ENCODE results near the gene MCTP1. TPM values are rescaled to one million over a fixed set of nuclear protein-coding genes. Genes with fewer than 3 reads are reported as not detected.

Gene MCTP1
- total and polyA plus RNA-seq, 10 of the 15 experiments (the other 5 are each of a cell fraction or from before 2014, with no cell fraction given) = 12.6 to 45.9 (median 18.8) TPM

DNA sequence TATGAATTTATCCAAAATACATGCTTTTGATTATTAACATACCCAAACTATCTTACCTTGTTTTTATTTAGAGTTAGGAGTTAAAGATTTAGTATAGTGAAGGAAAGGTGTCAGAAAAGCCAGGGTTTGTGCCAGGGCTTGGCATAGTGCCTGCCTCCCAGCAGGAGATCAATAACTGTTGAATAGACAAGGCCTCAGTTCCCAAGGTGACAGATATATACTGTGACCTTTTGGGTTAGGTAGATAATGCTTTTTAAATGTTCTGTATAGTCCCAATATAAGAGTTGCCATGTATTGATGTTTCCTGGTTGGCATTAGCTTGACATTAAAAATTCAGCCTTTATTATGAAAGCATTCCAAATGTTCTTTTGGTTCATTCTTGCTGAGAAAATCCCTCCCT is 121.8 kb downstream of the MCTP1 start:
- ChIA-PET RAD21 (ENCODE audit: unreplicated experiment) (no interaction called here), CTCF (no interaction called here), POLR2A (no interaction called here), SMC1A (ENCODE audit: uncharacterized antibody, unreplicated experiment) (no interaction called here)
- H3K4me3 ChIP-seq = no peak overlapping the region
- no peak overlapping the region for H3K27ac ChIP-seq (ENCODE audit: control insufficient read depth, insufficient read depth)
- TF ChIP-seq RFX5 (IDR thresholded peaks at IDR 0.05; ENCODE audit: low read depth, low read length) (no peak), RB1 (IDR thresholded peaks at IDR 0.05; ENCODE audit: borderline replicate concordance) (no peak), RELA (IDR thresholded peaks at IDR 0.05; ENCODE audit: borderline replicate concordance, partially characterized antibody) (no peak), SREBF2 (IDR thresholded peaks at IDR 0.05; ENCODE audit: low read length) (no peak), STAT1 (conservative IDR thresholded peaks at IDR 0.05) (no peak), BACH1 (IDR thresholded peaks at IDR 0.05; ENCODE audit: borderline replicate concordance) (no peak), IKZF1 (conservative IDR thresholded peaks at IDR 0.05) (no peak), ZZZ3 (IDR thresholded peaks at IDR 0.05; ENCODE audit: control insufficient read depth, insufficient read length, low read depth) (no peak), CHD4 (IDR thresholded peaks at IDR 0.05) (no peak), GATAD2B (conservative IDR thresholded peaks at IDR 0.05; ENCODE audit: low read depth) (no peak), NR2F1 (conservative IDR thresholded peaks at IDR 0.05) (no peak)
- TF ChIP-seq, protein P1, sequence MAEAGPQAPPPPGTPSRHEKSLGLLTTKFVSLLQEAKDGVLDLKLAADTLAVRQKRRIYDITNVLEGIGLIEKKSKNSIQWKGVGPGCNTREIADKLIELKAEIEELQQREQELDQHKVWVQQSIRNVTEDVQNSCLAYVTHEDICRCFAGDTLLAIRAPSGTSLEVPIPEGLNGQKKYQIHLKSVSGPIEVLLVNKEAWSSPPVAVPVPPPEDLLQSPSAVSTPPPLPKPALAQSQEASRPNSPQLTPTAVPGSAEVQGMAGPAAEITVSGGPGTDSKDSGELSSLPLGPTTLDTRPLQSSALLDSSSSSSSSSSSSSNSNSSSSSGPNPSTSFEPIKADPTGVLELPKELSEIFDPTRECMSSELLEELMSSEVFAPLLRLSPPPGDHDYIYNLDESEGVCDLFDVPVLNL (IDR thresholded peaks at IDR 0.05; ENCODE audit: low read depth, low read length) = no peak
- TF ChIP-seq, protein P2, sequence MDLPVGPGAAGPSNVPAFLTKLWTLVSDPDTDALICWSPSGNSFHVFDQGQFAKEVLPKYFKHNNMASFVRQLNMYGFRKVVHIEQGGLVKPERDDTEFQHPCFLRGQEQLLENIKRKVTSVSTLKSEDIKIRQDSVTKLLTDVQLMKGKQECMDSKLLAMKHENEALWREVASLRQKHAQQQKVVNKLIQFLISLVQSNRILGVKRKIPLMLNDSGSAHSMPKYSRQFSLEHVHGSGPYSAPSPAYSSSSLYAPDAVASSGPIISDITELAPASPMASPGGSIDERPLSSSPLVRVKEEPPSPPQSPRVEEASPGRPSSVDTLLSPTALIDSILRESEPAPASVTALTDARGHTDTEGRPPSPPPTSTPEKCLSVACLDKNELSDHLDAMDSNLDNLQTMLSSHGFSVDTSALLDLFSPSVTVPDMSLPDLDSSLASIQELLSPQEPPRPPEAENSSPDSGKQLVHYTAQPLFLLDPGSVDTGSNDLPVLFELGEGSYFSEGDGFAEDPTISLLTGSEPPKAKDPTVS (IDR thresholded peaks at IDR 0.05; ENCODE audit: low read depth, low read length) = no peak
- TF ChIP-seq, protein P3, sequence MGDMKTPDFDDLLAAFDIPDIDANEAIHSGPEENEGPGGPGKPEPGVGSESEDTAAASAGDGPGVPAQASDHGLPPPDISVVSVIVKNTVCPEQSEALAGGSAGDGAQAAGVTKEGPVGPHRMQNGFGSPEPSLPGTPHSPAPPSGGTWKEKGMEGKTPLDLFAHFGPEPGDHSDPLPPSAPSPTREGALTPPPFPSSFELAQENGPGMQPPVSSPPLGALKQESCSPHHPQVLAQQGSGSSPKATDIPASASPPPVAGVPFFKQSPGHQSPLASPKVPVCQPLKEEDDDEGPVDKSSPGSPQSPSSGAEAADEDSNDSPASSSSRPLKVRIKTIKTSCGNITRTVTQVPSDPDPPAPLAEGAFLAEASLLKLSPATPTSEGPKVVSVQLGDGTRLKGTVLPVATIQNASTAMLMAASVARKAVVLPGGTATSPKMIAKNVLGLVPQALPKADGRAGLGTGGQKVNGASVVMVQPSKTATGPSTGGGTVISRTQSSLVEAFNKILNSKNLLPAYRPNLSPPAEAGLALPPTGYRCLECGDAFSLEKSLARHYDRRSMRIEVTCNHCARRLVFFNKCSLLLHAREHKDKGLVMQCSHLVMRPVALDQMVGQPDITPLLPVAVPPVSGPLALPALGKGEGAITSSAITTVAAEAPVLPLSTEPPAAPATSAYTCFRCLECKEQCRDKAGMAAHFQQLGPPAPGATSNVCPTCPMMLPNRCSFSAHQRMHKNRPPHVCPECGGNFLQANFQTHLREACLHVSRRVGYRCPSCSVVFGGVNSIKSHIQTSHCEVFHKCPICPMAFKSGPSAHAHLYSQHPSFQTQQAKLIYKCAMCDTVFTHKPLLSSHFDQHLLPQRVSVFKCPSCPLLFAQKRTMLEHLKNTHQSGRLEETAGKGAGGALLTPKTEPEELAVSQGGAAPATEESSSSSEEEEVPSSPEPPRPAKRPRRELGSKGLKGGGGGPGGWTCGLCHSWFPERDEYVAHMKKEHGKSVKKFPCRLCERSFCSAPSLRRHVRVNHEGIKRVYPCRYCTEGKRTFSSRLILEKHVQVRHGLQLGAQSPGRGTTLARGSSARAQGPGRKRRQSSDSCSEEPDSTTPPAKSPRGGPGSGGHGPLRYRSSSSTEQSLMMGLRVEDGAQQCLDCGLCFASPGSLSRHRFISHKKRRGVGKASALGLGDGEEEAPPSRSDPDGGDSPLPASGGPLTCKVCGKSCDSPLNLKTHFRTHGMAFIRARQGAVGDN (IDR thresholded peaks at IDR 0.05) = no peak
- TF ChIP-seq, protein P4, sequence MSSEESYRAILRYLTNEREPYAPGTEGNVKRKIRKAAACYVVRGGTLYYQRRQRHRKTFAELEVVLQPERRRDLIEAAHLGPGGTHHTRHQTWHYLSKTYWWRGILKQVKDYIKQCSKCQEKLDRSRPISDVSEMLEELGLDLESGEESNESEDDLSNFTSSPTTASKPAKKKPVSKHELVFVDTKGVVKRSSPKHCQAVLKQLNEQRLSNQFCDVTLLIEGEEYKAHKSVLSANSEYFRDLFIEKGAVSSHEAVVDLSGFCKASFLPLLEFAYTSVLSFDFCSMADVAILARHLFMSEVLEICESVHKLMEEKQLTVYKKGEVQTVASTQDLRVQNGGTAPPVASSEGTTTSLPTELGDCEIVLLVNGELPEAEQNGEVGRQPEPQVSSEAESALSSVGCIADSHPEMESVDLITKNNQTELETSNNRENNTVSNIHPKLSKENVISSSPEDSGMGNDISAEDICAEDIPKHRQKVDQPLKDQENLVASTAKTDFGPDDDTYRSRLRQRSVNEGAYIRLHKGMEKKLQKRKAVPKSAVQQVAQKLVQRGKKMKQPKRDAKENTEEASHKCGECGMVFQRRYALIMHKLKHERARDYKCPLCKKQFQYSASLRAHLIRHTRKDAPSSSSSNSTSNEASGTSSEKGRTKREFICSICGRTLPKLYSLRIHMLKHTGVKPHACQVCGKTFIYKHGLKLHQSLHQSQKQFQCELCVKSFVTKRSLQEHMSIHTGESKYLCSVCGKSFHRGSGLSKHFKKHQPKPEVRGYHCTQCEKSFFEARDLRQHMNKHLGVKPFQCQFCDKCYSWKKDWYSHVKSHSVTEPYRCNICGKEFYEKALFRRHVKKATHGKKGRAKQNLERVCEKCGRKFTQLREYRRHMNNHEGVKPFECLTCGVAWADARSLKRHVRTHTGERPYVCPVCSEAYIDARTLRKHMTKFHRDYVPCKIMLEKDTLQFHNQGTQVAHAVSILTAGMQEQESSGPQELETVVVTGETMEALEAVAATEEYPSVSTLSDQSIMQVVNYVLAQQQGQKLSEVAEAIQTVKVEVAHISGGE (CRISPR knock-in tag; IDR thresholded peaks at IDR 0.05) = no peak
- TF ChIP-seq, protein P5, sequence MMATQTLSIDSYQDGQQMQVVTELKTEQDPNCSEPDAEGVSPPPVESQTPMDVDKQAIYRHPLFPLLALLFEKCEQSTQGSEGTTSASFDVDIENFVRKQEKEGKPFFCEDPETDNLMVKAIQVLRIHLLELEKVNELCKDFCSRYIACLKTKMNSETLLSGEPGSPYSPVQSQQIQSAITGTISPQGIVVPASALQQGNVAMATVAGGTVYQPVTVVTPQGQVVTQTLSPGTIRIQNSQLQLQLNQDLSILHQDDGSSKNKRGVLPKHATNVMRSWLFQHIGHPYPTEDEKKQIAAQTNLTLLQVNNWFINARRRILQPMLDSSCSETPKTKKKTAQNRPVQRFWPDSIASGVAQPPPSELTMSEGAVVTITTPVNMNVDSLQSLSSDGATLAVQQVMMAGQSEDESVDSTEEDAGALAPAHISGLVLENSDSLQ (IDR thresholded peaks at IDR 0.05) = no peak
- in situ Hi-C loops (cut with MboI) (no loop called here), intact Hi-C loops (cut with micrococcal nuclease; ENCODE audit: unreplicated experiment) (no loop called here)
- ATAC-seq (no peak), FAIRE-seq (no peak), DNase-seq (ENCODE audit: low read depth, low spot score) (no peak)
- no peaks in the 10 kb centered on the region for H3K36me3 ChIP-seq (ENCODE audit: control insufficient read depth in 2 of 2, insufficient read depth in 2 of 2, low read length in 1 of 2)
- H3K4me1 ChIP-seq (ENCODE audit: control insufficient read depth, insufficient read depth, low read length) = no peaks in the 10 kb centered on the region
- H3K79me2 ChIP-seq (ENCODE audit: control insufficient read depth, insufficient read depth, low read length) = no peaks in the 10 kb centered on the region
- H3K9me3 ChIP-seq (replicated peaks; ENCODE audit: control insufficient read depth, insufficient read depth, low read length) = no peaks in the 10 kb centered on the region
- no peaks in the 10 kb centered on the region; a peak in 1 of 4 replicates for H3K27me3 ChIP-seq (replicated peaks in 1 of 2; ENCODE audit: control insufficient read depth in 2 of 2, insufficient read depth in 2 of 2, low read length in 1 of 2)
- no peaks in the 10 kb centered on the region for H4K20me1 ChIP-seq (ENCODE audit: control insufficient read depth, insufficient read depth)
- H2AFZ ChIP-seq (ENCODE audit: control insufficient read depth, low read depth, low read length) = no peak overlapping the region
- H3K4me2 ChIP-seq (ENCODE audit: control insufficient read depth, insufficient read depth) = no peak overlapping the region
- H3K9ac ChIP-seq (ENCODE audit: control insufficient read depth, insufficient read depth, low read length) = no peak overlapping the region
- no TSS peak for BruUV-seq (replicated peaks)

All from GM12878 (cell line).